Measurements from ENCODE around the gene TRRAP. TPM values are rescaled to one million over a fixed set of nuclear protein-coding genes. Genes with fewer than 3 reads are reported as not detected.

TRRAP gene
- total and polyA plus RNA-seq, 2 of the 4 experiments (the other 2 are of a cell fraction), result 12.5 to 18.1 TPM

DNA sequence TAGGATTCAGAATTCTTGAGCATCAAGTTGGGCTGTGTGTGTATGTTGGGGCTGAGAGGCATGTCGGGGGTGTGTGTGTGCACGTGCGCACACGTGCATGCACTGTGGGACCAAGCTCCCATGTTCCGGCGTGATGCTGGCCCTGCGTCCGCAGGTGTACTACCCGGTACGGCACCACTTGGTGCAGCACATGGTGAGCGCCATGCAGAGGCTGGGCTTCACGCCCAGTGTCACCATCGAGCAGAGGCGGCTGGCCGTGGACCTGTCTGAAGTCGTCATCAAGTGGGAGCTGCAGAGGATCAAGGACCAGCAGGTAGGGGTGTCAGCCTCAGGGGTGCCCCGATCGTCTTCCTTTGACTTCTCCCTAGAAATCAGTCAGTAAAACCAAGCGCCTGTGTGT lies 77.7 kb downstream of the TRRAP start:
- Histone ChIP-seq H3K4me1 (ENCODE audit: control insufficient read depth, insufficient read depth, low read length) (no peaks in the 10 kb centered on the region), H3K9me1 (ENCODE audit: insufficient read depth, low read length) (no peaks in the 10 kb centered on the region), H3K27me3 (ENCODE audit: control insufficient read depth, insufficient read depth, low read length) (no peaks in the 10 kb centered on the region), H3K79me1 (ENCODE audit: low read depth in 1 of 2, low read length in 2 of 2) (no peaks in the 10 kb centered on the region; a peak in 2 of 4 replicates), H3K4me2 (ENCODE audit: low read depth, low read length) (no peak overlapping the region), H3K36me3 (ENCODE audit: control insufficient read depth, insufficient read depth, low read length) (peaks cover 69% of the 10 kb centered on the region), H4K20me1 (ENCODE audit: insufficient read depth, low read length) (no peaks in the 10 kb centered on the region; the same call in none of the 2 replicates), H3K27ac (ENCODE audit: insufficient read depth, low read length) (no peak overlapping the region), H2AK9ac (replicated peaks; ENCODE audit: low read depth, low read length, poor library complexity) (no peak overlapping the region), H2BK120ac (ENCODE audit: low read depth, low read length) (no peak overlapping the region), H3K56ac (ENCODE audit: extremely low read depth, insufficient read depth, low read length) (no peak overlapping the region), H4K5ac (ENCODE audit: low read depth, low read length) (no peak overlapping the region), H3K23ac (ENCODE audit: low read depth, low read length) (no peak overlapping the region), H2AFZ (replicated peaks; ENCODE audit: low read length, poor library complexity) (no peak overlapping the region), H3K18ac (ENCODE audit: low read depth, low read length) (no peak overlapping the region), H4K91ac (ENCODE audit: insufficient read depth, low read depth, low read length) (no peak overlapping the region), H3K14ac (replicated peaks; ENCODE audit: low read depth, low read length) (no peak overlapping the region), H4K8ac (ENCODE audit: low read depth in 2 of 2, low read length in 2 of 2) (no peak overlapping the region), H2BK5ac (ENCODE audit: low read depth, low read length, poor library complexity, severe bottlenecking) (no peak overlapping the region), H3K9ac (ENCODE audit: low read depth, low read length) (no peak overlapping the region), H3K4me3 (ENCODE audit: insufficient read depth, low read depth, low read length) (no peak overlapping the region), H3K9me3 (ENCODE audit: control insufficient read depth, insufficient read depth, low read length) (no peaks in the 10 kb centered on the region), H2BK20ac (ENCODE audit: low read depth, low read length) (no peak overlapping the region), H2AK5ac (ENCODE audit: low read depth, low read length) (no peak overlapping the region), H2BK15ac (ENCODE audit: low read depth, low read length) (no peak overlapping the region), H3K4ac (ENCODE audit: low read depth, low read length) (no peak overlapping the region)
- POLR2A ChIA-PET (ENCODE audit: unreplicated experiment), result no interaction called here
- dilution Hi-C loops (cut with HindIII; ENCODE audit: low sequenced_read_pairs, unreplicated experiment), result no loop called here
- in situ Hi-C loops (cut with MboI; ENCODE audit: low sequenced_read_pairs), result no loop called here
- no TSS peak for BruUV-seq (replicated peaks)
- ATAC-seq (ENCODE audit: low read depth) (no peak), DNase-seq (no peak)
- intact Hi-C loops (cut with micrococcal nuclease), result no loop called here
- TF ChIP-seq BHLHE40 (IDR thresholded peaks at IDR 0.05; ENCODE audit: low read depth, low read length) (no peak), RCOR1 (IDR thresholded peaks at IDR 0.05; ENCODE audit: insufficient replicate concordance, low read length) (no peak)
- WGBS, 2 experiments (ENCODE audit: extremely low coverage in 2 of 2, insufficient read length in 1 of 2), result 97% methylated on average over 14 of the region's 19 CpGs; no CpG with 5 or more reads in 1 of the 2 experiments
- CTCF ChIA-PET, result no interaction called here
